H1 (cell line): ENCODE data around the gene ATPAF1. TPM values are rescaled to one million over a fixed set of nuclear protein-coding genes. Genes with fewer than 3 reads are reported as not detected.

Experiments
- BACH1 ChIP-seq: IDR thresholded peaks from 2 replicates; pipeline ENCODE4 v1.6.1; 2012; ENCODE audit warnings: low read length, improper control_type of control experiment
- JUND ChIP-seq: IDR thresholded peaks from 2 replicates; pipeline ENCODE4 v1.6.1; 2011; ENCODE audit warnings: mild to moderate bottlenecking, improper control_type of control experiment, low read length
- KDM1A ChIP-seq: fragments of 200-600, 300-600 bp; sonication (generic); IDR thresholded peaks from 2 replicates; pipeline ENCODE4 v1.7.1; 2016; ENCODE audit warnings: mild to moderate bottlenecking, low read length, borderline replicate concordance
- KDM5A ChIP-seq: fragments of 200-600 bp; IDR thresholded peaks from 2 replicates; pipeline ENCODE4 v1.7.1; 2012; ENCODE audit warnings: mild to moderate bottlenecking, low read length, inconsistent platforms, mixed read lengths
- POLR2A ChIP-seq, 2 experiments: IDR thresholded peaks; 1 replicate in 1 of 2; 2 replicates in 1 of 2; pipeline ENCODE4 v1.6.1; 2011; ENCODE audit warnings: low read depth in 2 of 2, low read length in 2 of 2, mild to moderate bottlenecking in 2 of 2; ENCODE audit errors: control extremely low read depth in 1 of 2
- SIX5 ChIP-seq: IDR thresholded peaks from 2 replicates; pipeline ENCODE4 v1.6.1; 2011; ENCODE audit warnings: mild to moderate bottlenecking, low read depth, low read length
- TAF1 ChIP-seq: IDR thresholded peaks from 2 replicates; pipeline ENCODE4 v1.6.1; 2011; ENCODE audit warnings: mild to moderate bottlenecking, low read depth, low read length
- TAF7 ChIP-seq: optimal IDR thresholded peaks from 2 replicates; pipeline ENCODE3; 2011; ENCODE audit warnings: low read depth, mild to moderate bottlenecking, inconsistent platforms, low read length, moderate library complexity, borderline replicate concordance
- TEAD4 ChIP-seq: IDR thresholded peaks from 2 replicates; pipeline ENCODE4 v1.6.1; 2012; ENCODE audit warnings: low read depth, low read length, inconsistent platforms, mixed read lengths
- polyA plus RNA-seq, 7 experiments: library from polyadenylated mRNA; depleted of rRNA in 3 of 7; stranded (reverse) in 5 of 7; unstranded in 2 of 7; fragments of >200 nt in 5 of 7; fragments of 200-250 nt in 2 of 7; gene quantifications; 1 replicate in 5 of 7; 2 replicates in 1 of 7; 4 replicates in 1 of 7; pipeline versions ENCODE4 v1.2.1 to v1.2.3, GENCODE V29; 2011 to 2013; ENCODE audit warnings: missing spikeins in 2 of 7, mixed read lengths in 2 of 7
- total RNA-seq: library from RNA; stranded (reverse); fragmentation: NEBNext Ultra II Directional; extraction: Animal tissue kit (Norgen Biotek cat#: 25700); gene quantifications from 2 replicates; pipeline ENCODE4 v1.2.1, GENCODE V29; 2021
- TF ChIP-seq, protein P1 (sequence below): fragments of 300-600 bp; sonication (generic); IDR thresholded peaks from 2 replicates; pipeline ENCODE4 v1.7.1; 2012; ENCODE audit warnings: low read length, moderate library complexity, mild to moderate bottlenecking, inconsistent platforms; ENCODE audit not compliant: insufficient replicate concordance
- TF ChIP-seq, protein P2 (sequence below): IDR thresholded peaks from 2 replicates; pipeline ENCODE4 v1.6.1; 2012; ENCODE audit warnings: inconsistent platforms

Gene ATPAF1
- total and polyA plus RNA-seq, 2 of the 8 experiments (the other 6 are each of a cell fraction or from before 2014, with no cell fraction given), result 46.7 to 55.9 TPM

DNA sequence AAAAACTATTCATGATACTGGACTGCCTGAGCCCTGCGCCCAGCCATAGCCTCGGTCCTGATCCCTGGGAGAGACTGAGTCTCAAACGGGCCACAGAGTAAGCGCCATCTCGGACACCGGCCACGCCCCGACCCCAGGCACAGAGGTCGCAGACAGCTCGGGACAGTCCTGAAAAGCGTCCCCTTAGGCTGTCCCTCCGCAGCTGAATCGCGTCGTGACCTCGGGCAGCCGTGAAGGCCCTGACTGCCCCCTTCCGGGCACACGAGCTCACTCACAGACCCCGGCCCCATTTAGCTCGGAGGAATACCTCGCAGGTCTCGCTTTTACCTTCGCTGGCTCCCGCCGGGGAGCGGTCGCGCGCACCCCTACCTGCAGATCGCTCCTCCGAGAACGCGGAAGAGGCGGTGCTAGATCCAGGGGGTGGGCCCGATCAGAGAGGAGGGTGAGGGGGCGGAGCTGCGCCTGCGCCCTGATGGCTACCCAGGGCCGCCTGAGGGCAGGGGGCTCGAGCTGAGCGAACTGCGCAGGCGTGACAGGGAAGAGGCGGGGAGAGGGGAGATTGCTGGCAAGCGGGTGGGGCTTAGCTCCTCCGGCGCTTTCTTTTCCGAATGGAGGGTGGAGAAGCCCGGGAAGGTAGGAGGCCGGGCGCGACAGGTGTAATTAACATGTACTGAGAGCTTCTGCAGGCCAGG is 64.2 kb downstream of the ATPAF1 start, which contains the start of gene MKNK1 (continued):
- TF ChIP-seq, protein P1, sequence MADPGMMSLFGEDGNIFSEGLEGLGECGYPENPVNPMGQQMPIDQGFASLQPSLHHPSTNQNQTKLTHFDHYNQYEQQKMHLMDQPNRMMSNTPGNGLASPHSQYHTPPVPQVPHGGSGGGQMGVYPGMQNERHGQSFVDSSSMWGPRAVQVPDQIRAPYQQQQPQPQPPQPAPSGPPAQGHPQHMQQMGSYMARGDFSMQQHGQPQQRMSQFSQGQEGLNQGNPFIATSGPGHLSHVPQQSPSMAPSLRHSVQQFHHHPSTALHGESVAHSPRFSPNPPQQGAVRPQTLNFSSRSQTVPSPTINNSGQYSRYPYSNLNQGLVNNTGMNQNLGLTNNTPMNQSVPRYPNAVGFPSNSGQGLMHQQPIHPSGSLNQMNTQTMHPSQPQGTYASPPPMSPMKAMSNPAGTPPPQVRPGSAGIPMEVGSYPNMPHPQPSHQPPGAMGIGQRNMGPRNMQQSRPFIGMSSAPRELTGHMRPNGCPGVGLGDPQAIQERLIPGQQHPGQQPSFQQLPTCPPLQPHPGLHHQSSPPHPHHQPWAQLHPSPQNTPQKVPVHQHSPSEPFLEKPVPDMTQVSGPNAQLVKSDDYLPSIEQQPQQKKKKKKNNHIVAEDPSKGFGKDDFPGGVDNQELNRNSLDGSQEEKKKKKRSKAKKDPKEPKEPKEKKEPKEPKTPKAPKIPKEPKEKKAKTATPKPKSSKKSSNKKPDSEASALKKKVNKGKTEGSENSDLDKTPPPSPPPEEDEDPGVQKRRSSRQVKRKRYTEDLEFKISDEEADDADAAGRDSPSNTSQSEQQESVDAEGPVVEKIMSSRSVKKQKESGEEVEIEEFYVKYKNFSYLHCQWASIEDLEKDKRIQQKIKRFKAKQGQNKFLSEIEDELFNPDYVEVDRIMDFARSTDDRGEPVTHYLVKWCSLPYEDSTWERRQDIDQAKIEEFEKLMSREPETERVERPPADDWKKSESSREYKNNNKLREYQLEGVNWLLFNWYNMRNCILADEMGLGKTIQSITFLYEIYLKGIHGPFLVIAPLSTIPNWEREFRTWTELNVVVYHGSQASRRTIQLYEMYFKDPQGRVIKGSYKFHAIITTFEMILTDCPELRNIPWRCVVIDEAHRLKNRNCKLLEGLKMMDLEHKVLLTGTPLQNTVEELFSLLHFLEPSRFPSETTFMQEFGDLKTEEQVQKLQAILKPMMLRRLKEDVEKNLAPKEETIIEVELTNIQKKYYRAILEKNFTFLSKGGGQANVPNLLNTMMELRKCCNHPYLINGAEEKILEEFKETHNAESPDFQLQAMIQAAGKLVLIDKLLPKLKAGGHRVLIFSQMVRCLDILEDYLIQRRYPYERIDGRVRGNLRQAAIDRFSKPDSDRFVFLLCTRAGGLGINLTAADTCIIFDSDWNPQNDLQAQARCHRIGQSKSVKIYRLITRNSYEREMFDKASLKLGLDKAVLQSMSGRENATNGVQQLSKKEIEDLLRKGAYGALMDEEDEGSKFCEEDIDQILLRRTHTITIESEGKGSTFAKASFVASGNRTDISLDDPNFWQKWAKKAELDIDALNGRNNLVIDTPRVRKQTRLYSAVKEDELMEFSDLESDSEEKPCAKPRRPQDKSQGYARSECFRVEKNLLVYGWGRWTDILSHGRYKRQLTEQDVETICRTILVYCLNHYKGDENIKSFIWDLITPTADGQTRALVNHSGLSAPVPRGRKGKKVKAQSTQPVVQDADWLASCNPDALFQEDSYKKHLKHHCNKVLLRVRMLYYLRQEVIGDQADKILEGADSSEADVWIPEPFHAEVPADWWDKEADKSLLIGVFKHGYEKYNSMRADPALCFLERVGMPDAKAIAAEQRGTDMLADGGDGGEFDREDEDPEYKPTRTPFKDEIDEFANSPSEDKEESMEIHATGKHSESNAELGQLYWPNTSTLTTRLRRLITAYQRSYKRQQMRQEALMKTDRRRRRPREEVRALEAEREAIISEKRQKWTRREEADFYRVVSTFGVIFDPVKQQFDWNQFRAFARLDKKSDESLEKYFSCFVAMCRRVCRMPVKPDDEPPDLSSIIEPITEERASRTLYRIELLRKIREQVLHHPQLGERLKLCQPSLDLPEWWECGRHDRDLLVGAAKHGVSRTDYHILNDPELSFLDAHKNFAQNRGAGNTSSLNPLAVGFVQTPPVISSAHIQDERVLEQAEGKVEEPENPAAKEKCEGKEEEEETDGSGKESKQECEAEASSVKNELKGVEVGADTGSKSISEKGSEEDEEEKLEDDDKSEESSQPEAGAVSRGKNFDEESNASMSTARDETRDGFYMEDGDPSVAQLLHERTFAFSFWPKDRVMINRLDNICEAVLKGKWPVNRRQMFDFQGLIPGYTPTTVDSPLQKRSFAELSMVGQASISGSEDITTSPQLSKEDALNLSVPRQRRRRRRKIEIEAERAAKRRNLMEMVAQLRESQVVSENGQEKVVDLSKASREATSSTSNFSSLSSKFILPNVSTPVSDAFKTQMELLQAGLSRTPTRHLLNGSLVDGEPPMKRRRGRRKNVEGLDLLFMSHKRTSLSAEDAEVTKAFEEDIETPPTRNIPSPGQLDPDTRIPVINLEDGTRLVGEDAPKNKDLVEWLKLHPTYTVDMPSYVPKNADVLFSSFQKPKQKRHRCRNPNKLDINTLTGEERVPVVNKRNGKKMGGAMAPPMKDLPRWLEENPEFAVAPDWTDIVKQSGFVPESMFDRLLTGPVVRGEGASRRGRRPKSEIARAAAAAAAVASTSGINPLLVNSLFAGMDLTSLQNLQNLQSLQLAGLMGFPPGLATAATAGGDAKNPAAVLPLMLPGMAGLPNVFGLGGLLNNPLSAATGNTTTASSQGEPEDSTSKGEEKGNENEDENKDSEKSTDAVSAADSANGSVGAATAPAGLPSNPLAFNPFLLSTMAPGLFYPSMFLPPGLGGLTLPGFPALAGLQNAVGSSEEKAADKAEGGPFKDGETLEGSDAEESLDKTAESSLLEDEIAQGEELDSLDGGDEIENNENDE, result no peak
- no peak for TF ChIP-seq KDM1A
- TF ChIP-seq, protein P2, sequence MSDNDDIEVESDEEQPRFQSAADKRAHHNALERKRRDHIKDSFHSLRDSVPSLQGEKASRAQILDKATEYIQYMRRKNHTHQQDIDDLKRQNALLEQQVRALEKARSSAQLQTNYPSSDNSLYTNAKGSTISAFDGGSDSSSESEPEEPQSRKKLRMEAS, result peak; percentile 54; the same call in 1 of the 2 replicates
- no peak for TF ChIP-seq TEAD4
- peak; percentile 65; the same call in 1 of the 2 replicates for TF ChIP-seq BACH1
- TF ChIP-seq SIX5, result no peak
- TF ChIP-seq TAF7, result no peak
- TF ChIP-seq POLR2A (IDR thresholded peaks at IDR 0.05; ENCODE audit: control extremely low read depth in 1 of 2, low read depth in 2 of 2, low read length in 2 of 2), result peak in 1 of 2 experiments; percentile 47; a peak in 1 of 3 replicates
- TF ChIP-seq KDM5A, result no peak
- TF ChIP-seq TAF1, result peak; percentile 46; the same call in 1 of the 2 replicates
- no peak for TF ChIP-seq JUND
